Neural cell (in vitro differentiated cells): ENCODE data around the gene LPCAT4.
"Not testable (repeated sequence)": the region's sequence is repeated elsewhere in the genome, so short reads cannot be mapped to it uniquely, and the experiment has no call there.

Experiments
- CTCF ChIP-seq: fragments of 450-650 bp; IDR thresholded peaks from 2 replicates; pipeline ENCODE4 v1.5.1; 2014; ENCODE audit warnings: antibody characterized with exemption, mild to moderate bottlenecking, moderate library complexity; ENCODE audit not compliant: poor library complexity, severe bottlenecking
- EP300 ChIP-seq: fragments of 450-650 bp; conservative IDR thresholded peaks from 2 replicates; pipeline ENCODE4 v1.6.1; 2014; ENCODE audit warnings: antibody characterized with exemption, mild to moderate bottlenecking, moderate library complexity; ENCODE audit not compliant: poor library complexity, severe bottlenecking
- EZH2 ChIP-seq: fragments of 200-600, 300-800 bp; shearing (Covaris generic), sonication (generic); IDR thresholded peaks from 2 replicates; pipeline ENCODE4 v1.6.1; 2014; ENCODE audit warnings: antibody characterized with exemption, low read length, borderline replicate concordance, mild to moderate bottlenecking; ENCODE audit not compliant: insufficient read depth, poor library complexity, severe bottlenecking
- POLR2AphosphoS5 ChIP-seq: IDR thresholded peaks from 2 replicates; pipeline ENCODE4 v1.6.1; 2012
- RAD21 ChIP-seq: fragments of 450-650 bp; conservative IDR thresholded peaks from 2 replicates; pipeline ENCODE4 v1.6.1; 2014; ENCODE audit warnings: antibody characterized with exemption, mild to moderate bottlenecking, moderate library complexity
- SMC3 ChIP-seq: fragments of 450-650 bp; conservative IDR thresholded peaks from 2 replicates; pipeline ENCODE4 v1.6.1; 2014; ENCODE audit warnings: antibody characterized with exemption, mild to moderate bottlenecking, moderate library complexity; ENCODE audit not compliant: poor library complexity
- TAF1 ChIP-seq: IDR thresholded peaks from 2 replicates; pipeline ENCODE4 v1.6.1; 2012; ENCODE audit warnings: low read depth

- TF ChIP-seq CTCF, EZH2, TAF1, EP300, SMC3, RAD21, POLR2AphosphoS5: not testable (repeated sequence)
These were observed 42.0 kb upstream of the LPCAT4 start for GRCh38 chr15:34408973-34409372.
